ENCODE results near the gene WDR6.
"Not testable (repeated sequence)": the region's sequence is repeated elsewhere in the genome, so short reads cannot be mapped to it uniquely, and the experiment has no call there.

The WDR6 gene

DNA sequence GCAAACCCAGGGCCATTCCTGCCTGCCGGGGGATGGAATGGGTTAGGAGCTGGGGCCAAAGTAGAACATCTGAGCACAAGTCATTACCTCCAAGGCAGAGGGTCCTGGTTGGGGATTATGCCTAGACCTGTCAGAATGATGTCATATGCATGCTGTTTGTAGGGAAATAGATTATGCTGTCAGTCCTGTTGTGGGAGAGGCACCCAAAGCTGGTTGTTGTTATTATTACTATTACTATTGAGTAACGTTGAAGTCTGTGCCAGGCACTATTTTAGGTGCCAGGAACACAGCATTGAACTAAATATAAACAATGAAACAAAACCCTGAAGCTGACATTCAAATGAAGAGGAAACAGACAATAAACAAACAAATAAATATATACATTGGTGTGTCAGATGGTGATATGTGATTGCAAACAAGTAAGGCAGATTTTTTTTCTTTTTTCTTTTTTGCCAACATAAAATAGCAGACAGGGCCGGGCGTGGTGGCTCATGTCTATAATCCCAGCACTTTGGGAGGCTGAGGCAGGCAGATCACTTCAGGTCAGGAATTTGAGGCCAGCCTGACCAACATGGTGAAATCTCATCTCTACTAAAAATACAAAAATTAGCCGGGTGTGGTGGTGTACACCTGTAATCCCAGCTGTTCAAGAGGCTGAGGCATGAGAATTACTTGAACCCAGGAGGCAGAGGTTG lies 15.2 kb upstream of the WDR6 start:
- DNase-seq, result no peak

DNA sequence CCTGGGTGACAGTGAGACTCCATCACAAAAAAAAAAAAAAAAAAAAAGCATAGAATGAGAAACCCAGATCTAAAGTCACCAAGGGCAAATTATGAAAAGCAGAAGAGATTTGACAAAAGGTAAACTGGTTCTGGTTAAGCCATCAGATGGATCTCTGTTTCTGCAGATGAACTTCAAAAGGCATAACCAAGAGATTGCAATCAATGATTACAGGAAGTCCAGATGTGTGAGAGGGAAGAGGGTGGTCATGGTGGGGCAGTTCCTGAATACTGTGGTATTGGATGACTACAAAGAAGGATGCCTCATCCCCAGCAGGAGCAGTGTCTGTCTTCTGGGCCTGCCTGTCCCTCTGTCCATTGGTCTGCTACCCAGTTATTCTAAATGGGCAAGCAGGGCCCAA lies 13.4 kb upstream of the WDR6 start:
- no peak for DNase-seq

DNA sequence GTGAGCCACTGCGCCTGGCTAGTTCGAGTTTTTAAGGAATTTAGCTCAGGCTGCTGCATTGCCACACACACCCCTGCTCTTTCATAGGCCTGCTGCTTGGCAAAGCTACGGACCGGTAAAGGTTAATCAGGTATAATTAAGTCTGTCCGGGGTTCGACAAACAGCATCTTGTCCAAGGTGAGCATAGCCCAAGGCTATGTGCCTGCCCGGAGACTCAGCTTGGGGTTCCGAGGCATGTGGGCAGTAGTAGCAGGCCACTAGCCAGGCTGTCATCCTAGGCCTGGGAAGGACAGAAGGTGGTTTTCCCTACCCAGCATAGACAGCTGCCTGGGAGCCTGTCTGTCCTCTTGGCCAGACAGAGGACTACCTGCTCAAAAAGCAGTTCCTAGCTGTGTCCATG lies 10.6 kb upstream of the WDR6 start:
- no peak for DNase-seq

DNA sequence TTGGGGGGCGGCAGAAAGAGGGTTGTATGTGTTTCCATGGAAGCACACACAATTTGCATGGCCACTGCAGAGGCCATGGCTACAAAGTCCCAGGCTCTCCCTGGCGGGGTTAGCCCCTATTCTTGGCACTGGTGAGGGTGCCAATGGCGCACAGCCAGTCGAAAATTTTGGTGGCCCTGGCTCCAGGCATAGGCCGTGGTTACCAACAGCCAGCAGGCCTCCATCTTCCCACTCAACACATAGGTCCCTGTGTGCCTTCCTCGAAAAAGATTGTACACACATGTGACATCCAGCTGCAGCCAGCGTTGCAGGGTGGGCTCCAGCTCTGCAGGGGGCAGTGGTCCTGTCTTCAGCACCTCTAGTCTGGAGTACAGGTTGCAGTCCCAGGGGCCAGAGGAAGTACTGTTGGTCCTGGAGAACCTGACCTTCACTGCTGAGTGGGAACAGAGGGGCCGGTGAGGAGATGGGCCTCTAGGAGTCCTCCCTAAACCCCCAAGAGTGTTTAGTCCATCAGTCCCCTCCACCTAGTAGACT lies 10.0 kb upstream of the WDR6 start:
- DNase-seq, result no peak

DNA sequence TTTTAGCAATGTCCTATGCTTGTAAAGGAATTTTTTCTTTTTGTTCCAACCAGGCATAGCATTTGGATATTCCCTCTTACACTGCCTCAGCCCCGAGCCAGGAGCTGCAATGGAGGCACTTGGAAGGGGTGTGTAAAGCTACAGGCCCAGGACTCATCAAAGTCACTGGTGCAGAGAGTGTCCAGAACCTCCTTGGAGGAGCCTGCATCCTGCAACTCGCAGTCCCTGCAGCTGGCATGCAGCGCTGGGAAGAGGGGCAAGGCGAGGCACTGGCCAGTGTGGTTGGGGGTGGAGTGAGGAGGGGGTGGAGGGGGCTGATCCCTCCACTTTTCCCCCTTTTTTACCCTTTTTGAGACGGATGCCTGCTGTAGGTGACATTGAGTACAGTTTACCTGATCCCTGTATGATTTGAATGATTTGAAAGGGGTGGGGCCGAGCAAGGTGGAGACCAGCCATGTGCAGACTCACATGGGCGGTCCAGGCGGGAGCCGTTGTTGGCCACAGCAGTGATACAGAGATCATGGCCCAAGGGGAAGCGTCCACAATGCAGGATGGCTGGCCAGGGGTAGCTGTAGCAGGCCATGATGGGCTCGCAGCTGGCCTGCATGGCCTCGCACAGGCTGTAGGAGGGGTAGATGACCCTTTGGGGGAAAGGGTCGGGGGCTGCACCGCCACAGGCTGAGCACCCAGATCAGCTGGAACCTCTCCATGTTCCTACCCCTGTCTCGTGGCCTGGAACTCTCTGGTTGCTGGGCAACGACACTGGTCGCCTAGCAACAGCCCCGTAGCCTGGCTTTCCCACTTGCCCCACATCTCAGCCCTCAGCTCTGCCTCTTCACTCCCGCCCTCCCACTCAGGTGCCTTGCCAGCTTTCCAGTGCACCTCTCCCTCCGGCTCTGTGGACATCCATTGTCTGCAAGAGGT lies 9.2 kb upstream of the WDR6 start:
- DNase-seq, result no peak

DNA sequence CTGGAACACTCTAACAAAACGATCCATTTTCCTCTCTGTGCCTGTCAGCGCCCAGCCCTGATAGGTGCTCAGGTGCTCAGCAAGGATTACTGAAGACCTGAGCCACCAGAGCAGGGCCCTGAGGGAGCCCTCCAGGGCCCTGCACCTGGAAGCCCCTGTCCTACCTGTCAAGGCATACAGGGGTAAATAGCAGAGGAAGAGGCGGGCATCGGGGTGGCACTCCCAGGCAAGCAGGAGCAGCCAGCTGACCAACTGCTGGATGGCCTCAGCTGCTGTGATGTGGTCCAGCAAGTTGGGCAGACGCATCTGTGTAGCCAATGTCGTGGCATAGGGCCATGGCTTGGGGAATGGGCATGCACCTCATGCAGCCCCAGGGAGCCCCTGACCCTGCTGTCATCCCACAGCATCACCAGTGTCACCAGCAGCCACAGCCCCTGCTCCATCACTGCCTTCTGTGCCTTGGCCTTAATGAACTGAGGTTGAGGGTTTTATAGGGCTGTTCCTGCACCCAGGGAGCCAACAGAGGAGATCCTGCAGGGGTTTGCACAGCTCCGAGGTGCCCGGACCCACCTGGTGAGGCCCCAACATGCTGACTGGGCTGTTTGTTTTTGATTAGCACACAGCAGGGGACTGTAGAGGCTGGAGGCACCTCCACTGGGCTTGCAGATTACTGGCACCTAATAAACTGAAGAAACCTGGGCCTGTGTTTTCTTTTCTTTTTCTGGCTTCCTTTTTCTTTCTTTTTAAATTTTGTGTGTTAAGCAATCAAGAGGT lies 7.9 kb upstream of the WDR6 start:
- DNase-seq, result no peak

DNA sequence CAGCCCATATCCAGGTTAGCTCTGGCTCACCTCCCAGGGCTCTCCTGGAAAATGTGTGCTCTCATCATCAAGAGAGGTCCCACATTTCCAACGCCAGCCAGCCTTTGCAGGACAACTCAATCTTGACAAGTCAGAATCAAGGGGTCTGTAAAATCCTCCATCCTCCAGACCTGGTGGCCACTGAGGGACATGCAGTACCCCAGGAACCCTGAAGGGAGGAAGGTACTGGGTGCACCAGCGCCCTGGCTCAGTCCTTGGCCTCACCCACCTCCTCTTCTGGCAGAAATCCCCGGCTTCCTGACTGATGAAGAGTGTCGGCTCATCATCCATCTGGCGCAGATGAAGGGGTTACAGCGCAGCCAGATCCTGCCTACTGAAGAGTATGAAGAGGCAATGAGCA lies 6.0 kb upstream of the WDR6 start:
- no peak for DNase-seq

DNA sequence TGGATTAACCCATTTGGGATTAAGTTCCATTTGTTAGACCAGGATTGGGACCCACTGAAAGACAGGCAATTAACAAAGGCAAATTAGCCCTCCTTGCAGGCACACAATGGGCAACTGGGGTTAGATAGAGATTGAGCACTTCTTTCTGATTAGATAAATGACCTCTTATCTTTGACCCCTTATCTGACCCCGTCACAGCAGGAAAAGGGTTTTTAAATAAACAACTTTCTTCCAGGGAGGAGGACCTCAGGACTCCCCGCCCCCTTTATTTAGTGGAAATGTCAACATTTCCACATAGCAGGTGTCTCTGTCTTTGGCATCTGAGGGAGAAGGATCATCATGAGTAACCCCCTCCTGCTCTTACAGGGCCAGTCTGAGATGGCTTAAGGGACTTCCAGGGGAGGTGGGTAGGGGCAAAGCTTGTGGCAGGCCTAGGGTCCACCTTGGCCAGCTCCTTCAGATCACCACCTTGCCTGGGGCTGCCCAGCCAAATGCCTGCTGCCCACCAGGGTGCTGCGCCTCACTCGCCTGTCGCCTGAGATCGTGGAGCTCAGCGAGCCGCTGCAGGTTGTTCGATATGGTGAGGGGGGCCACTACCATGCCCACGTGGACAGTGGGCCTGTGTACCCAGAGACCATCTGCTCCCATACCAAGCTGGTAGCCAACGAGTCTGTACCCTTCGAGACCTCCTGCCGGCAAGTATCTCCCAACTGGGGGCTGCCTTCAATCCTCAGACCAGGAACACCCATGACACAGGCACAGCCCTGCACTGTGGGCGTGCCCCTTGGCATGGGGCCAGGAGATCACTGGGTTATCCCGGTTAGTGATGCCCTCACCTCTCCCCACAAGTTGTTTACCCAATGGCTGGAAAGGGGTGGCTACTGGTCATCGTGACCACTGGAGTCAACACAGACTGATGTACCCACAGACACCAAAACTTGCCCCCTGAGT lies 2.6 kb upstream of the WDR6 start:
- DNase-seq, result no peak

DNA sequence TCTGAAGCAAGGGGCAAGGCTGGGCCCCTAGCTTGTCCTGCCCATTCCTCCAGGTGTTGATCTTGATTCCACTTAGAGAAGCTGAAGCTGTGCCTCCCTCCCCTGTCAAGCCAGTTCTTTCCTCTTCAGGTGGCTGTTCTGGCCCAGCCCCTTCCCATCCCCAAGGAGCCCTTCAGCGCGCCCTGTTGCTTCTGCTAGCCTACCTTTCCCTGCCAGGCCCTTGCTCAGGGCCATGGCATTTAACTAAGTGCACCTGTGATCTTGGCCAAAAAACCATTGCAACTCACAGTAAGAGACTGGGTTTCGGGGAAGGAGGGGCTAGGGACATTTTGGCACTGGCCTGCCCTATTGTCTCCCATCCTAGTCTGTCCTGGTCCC lies 1.9 kb upstream of the WDR6 start:
- no peak for DNase-seq

DNA sequence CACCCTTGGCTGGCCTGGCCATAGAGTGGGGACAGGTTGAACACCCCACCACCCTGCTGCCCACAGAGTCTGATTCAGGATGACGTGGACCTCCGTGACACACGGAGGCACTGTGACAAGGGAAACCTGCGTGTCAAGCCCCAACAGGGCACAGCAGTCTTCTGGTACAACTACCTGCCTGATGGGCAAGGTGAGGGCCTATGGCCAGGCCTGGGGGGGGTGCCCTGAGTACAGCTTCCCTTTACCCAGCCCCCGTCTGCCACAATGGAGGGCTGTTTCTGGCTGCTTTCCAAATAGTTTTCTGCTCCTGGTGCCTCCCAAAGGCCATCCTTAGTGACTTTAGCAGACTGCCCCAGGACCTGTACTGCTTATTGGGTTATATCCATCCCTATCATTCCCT lies 1.2 kb upstream of the WDR6 start:
- no peak for DNase-seq

DNA sequence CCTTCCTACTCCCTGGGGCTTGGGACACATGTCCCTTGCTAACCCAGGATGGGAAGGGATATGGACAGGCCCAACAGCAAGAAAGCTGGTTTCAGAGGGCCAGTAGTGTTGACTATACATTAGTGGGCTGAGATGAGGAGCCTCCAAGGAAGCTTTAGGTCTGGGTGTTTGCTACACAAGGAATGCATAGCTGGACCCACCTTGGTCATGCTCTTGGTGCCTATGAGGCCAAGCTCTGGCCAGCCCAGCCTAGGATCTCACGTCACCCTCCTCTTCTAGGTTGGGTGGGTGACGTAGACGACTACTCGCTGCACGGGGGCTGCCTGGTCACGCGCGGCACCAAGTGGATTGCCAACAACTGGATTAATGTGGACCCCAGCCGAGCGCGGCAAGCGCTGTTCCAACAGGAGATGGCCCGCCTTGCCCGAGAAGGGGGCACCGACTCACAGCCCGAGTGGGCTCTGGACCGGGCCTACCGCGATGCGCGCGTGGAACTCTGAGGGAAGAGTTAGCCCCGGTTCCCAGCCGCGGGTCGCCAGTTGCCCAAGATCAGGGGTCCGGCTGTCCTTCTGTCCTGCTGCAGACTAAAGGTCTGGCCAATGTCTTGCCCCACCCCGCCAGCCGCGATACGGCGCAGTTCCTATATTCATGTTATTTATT lies 653 bp upstream of the WDR6 start:
- no peak for DNase-seq

DNA sequence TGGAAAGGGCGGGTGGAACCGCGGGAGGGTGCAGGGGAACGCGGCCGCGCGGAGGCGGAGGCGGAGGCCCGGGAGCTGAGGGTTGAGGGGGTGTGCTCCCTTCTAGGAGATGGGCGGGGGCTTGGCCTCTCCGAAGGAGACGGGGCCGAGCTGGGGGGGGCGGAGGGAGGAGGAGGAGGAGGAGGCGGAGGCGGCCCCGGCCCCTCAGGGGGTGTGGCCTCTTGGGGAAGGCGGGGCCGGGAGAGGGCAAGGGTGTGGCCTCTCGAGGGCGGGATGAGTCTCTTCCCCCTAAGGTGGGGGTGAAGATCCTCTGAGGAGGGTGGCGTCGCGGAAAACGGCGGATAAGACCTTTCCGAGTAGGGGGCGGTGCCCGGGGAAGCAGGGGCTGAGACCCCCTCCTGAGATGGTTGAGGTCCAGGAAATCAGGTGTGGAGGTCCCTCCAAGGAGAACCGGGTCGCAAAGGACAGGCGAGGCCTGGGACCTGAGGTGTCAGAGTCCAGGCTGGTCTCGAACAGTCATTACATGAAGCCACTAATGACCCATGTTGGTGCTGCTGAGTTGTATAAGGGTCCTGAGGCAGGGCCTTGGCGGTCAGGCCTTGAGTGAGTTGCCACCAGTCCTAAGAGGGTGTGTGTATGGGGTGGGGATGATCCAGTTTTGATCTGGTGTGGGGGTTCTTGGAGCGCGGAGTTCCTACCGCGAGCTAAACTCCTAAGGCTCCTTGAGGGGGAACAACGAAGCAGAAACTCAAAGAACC lies 759 bp downstream of the WDR6 start:
- DNase-seq, result peak; percentile 82

DNA sequence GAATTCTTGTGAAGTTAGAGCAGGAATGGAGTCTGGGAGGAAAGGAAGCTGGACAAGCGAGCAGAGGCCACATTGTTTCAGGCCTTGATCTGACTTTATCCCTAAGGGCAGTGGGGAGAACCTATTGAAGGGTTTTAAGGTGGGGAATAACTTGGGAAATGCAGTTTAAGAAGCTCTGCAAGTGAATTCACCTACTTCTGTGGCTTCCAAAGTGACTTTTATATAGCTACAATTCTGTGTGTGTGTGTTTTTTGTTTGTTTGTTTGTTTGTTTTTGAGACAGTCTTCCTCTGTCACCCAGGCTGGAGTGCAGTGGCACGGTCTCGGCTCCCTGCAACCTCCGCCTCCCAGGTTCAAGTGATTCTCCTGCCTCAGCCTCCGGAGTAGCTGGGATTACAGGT lies 1.4 kb downstream of the WDR6 start:
- not testable (repeated sequence) for DNase-seq

DNA sequence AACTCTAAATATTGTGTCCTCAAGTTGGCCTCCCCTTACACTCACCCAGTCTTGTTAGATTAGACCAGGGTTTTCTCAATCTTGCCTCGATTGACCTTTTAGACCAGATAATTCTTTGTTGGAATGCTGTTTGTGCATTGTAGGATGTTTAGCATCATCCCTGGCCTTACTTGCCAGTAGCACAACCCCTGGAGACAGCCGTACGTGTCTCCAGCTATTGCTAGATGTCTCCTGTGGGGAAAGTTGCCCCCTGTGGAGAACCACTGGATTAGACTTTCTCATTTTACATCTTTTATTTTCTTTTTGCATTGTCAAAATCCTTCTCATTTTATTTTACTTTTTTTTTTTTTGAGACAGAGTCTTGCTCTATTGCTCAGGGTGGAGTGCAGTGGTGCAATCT lies 2.2 kb downstream of the WDR6 start:
- DNase-seq, result no peak

DNA sequence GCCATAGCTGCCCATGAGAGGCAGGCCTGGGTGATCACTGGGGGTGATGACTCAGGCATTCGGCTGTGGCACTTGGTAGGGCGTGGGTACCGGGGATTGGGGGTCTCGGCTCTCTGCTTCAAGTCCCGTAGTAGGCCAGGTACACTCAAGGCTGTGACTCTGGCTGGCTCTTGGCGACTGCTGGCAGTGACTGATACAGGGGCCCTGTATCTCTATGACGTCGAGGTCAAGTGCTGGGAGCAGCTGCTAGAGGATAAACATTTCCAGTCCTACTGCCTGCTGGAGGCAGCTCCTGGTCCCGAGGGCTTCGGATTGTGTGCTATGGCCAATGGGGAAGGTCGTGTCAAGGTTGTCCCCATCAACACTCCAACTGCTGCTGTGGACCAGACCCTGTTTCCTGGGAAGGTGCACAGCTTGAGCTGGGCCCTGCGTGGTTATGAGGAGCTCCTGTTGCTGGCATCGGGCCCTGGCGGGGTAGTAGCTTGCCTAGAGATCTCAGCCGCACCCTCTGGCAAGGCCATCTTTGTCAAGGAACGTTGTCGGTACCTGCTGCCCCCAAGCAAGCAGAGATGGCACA lies 5.3 kb downstream of the WDR6 start:
- no peak for DNase-seq

DNA sequence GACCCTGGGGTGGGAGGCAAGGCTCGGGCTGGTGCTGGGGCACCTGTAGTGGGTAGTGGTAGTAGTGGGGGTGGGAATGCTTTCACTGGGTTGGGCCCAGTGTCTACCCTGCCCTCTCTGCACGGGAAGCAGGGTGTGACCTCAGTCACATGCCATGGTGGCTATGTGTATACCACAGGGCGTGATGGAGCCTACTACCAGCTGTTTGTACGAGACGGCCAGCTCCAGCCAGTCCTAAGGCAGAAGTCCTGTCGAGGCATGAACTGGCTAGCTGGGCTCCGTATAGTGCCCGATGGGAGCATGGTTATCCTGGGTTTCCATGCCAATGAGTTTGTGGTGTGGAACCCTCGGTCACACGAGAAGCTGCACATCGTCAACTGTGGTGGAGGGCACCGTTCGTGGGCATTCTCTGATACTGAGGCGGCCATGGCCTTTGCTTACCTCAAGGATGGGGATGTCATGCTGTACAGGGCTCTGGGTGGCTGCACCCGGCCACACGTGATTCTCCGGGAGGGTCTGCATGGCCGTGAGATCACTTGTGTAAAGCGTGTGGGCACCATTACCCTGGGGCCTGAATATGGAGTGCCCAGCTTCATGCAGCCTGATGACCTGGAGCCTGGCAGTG lies 6.0 kb downstream of the WDR6 start:
- no peak for DNase-seq

DNA sequence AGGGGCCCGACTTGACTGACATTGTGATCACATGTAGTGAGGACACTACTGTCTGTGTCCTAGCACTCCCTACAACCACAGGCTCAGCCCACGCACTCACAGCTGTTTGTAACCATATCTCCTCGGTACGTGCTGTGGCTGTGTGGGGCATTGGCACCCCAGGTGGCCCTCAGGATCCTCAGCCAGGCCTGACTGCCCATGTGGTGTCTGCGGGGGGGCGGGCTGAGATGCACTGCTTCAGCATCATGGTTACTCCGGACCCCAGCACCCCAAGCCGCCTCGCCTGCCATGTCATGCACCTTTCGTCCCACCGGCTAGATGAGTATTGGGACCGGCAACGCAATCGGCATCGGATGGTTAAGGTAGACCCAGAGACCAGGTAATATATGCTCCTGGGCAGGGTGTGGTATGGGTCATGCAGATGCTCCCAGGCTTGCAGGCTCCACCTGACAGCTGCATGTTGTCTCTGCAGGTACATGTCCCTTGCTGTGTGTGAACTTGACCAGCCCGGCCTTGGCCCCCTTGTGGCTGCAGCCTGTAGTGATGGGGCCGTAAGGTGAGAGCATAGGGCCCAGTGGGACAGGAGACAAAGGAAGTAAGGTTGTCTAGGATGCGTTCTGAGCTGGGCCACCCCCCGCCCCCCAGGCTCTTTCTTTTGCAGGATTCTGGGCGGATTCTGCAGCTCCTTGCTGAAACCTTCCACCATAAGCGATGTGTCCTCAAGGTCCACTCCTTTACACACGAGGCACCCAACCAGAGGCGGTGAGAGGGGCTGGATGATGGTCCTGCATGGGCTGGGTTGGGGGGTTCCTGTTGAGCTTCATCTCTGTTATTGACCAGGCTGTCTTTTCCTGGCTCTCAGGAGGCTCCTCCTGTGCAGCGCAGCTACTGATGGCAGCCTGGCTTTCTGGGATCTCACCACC lies 6.8 kb downstream of the WDR6 start:
- no peak for DNase-seq

DNA sequence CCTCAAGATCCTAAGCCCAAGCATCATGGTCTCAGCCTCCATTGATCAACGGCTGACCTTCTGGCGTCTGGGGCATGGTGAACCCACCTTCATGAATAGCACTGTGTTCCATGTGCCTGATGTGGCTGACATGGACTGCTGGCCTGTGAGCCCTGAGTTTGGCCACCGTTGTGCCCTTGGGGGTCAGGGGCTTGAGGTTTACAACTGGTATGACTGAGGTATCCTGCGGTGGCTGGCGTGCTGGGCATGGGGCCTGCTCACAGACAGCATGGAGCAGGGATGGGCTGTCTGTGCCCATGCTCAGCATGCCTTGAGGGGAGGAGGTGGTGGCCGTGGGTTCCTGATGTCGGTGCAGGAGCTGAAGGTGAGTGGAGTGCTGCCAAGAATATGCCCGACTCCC lies 7.9 kb downstream of the WDR6 start:
- DNase-seq, result no peak

DNA sequence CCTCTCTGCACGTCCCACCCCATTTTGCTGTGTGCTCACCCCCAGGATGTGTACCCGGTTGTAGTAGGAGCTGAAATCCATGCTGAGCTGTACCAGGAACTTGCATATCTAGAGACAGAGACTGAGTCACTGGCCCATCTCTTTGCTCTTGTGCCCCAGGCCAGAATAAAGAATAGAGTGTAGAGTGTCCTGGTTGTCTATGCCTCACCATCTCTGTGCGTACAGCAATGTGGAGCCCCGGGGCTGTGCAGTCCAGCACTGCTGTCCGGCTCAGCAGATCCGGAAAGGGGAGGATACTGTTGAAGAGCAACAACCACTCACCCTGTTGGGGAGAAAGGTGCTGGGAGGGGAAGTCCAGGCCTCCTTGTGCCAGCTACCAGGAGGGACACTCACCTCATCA lies 8.6 kb downstream of the WDR6 start:
- no peak for DNase-seq

All from activated effector memory CD4-positive, alpha-beta T cell treated with Interleukin-2 at 50 U/mL for 16 hours (primary cell).